DMS53 treated with DMSO at 0.1 percent for 48 hours (cell line): ENCODE data around the gene LRP11.
"Not testable (repeated sequence)": the region's sequence is repeated elsewhere in the genome, so short reads cannot be mapped to it uniquely, and the experiment has no call there.

Source experiments
- DNase-seq: peaks from one replicate; lab custom pipeline; 2025; ENCODE audit not compliant: unreplicated experiment; lab: John Stamatoyannopoulos, UW

LRP11 gene

DNA sequence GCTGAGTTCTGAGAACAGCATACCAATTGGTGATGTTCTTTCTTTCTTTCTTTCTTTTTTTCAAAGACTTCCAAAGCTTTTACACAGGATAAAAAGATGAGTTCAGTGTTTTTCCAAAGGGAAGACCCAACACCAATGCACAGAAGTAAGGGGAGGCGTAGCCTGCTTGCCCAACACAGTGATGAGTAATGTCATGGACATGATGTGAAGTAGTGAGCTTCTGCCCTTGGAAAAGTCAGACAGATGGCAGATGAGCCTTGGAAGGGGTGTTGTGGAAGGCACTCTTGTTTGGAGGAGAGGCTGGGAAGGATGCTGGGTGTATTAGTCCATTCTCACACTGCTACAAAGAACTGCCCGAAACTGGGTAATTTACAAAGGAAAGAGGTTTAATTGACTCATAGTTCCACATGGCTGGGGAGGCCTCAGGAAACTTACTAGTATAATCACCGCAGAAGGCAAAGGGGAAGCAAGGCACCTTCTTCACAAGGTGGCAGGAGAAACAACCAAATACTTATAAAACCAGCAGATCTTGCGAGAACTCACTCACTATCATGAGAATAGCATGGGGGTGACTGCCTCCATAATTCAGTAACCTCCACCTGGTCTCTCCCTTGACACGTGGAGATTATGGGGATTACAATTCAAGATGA, 12.6 kb downstream of the LRP11 start:
- no peak for DNase-seq

DNA sequence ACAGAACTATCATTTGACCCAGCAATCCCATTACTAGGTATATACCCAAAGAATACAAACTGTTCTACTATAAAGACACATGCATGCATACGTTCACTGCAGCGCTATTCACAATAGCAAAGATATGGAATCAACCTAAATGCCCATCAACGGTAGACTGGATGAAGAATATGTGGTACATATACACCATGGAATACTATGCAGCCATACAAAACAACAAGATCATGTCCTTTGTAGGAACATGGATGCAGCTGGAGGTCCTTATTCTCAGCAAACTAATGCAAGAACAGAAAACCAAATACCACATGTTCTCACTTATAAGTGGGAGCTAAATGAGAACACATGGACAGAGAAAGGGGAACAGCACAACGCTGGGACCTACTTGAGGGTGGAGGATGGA, 15.8 kb downstream of the LRP11 start:
- DNase-seq = not testable (repeated sequence)

DNA sequence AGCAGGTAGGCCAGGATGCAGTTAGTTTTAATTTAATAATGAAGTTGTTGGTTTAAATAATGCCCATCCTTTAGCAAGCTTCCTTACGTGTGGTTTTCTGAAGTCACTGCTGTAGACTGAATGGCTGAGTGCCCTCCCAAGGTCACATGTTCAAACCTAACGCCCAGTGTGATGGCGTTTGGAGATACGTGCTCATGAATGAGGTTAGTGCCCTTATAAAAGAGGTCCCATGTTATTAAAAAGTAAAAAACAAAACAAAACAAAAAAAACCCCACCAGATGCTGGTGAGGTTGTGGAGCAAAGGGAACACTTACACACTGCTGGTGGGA, 16.3 kb downstream of the LRP11 start:
- DNase-seq = no peak

DNA sequence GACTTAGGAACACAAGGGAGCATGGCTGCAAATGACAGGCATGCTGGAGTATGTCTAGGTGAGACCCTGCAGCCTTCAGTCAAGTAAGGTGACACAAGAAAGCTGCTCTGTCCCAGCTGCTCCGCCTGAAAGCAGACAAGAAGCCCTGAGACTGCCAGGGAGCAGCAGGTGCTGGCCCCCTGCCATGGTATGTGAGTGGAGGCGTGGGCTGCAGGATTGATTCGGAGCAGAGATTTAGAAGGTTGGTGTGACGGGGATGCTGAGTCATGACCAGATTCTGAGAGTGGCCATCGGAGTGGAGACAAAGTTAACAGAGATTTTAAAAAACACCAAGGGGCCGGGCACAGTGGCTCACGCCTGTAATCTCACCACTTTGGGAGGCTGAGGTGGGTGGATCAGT, 17.8 kb downstream of the LRP11 start:
- no peak for DNase-seq

DNA sequence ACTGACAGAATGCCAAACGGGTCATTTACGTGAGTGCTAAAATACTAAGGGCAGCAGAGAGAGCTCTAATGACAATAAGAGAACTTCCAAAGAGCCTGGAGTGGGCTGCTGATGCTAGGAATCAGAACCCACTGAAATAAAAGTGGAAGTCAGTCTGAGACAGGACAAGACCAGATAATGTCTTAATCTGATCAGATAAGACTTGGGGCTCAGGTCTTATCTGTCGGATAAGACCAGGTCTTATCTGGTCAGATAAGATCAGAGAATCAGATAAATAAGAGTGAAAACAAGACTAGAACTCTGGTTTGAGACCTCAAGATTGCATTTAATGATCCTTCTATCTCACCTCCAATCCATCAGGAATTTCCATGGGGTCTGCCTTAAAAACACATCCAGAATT, 18.6 kb downstream of the LRP11 start:
- no peak for DNase-seq

DNA sequence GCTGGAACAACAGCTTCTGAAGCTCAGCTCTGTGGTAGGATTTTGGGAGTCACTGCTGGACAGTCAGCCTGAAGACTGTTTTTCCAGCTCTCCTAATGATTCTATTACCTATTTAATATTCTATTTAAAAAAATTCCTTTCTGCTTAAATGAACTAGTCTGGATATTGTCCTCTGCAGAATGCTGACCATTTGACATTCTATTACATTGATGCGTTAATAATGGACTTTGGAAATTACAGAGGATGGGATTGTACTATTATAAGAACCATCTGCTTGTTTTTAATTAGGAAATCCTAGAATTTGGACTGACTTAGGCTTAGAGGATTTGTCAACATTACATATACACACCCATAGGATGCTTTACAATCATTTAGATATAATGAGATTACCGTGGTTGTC, 19.7 kb downstream of the LRP11 start:
- DNase-seq = no peak

DNA sequence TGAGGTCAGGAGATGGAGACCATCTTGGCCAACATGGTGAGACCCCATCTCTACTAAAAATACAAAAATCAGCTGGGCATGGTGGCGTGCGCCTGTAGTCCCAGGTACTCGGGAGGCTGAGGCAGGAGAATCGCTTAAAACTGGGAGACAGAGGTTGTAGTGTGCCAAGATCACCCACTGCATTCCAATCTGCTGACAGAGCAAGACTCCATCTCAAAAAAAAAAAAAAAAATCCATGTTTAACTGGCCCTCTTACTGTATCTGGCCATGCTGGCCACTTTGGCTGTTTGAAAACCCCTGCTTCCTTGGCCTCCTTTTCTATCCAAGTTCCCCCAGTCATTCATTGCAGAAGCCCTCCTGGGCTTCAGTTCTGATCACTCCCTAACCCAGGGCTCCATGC, 20.1 kb downstream of the LRP11 start:
- not testable (repeated sequence) for DNase-seq

DNA sequence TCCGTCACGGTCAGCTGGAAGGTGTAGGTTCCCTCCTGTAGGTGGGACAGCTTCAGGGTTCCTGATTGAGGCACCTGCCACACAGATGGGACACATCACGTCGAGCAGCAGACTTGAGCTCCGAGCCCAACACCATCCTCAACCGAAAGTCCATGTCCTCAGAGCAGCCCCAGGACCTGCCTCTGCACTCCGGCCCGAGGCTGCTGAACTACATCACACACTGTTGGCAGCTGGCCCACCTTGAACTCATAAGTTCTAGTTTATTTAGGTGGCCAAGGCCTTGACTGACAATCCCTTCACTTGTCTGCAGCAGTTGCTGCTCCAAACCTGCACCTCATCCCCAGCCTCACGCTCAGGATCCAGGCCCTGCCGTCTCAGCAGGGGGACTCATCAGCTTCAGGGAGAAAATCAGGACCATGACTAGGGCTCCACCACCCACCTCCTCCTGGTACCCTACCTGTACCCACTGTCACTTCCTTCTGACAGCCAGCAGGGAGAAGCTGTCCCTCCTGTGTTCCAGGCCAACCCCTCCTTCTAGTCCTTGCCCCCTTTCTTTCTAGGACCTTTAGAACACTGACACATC, 21.0 kb downstream of the LRP11 start:
- no peak for DNase-seq

DNA sequence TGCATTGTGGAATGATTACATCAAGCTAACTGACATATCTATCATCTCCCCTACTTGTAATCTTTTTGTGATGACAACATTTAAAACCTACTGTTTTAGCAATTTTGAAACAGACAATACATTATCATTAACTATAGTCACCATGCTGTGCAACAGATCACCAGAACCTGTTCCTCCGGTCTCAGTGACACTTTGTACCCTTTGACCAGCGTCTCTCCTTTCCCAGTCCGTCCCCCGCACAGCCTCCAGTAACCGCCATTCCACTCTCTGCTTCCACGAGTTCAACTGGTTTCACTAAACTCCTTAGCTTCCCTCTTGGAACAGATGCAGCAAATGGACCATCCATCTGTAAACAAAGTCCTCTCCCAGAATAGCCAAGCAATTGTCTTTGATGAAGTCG, 21.8 kb downstream of the LRP11 start:
- DNase-seq = no peak

DNA sequence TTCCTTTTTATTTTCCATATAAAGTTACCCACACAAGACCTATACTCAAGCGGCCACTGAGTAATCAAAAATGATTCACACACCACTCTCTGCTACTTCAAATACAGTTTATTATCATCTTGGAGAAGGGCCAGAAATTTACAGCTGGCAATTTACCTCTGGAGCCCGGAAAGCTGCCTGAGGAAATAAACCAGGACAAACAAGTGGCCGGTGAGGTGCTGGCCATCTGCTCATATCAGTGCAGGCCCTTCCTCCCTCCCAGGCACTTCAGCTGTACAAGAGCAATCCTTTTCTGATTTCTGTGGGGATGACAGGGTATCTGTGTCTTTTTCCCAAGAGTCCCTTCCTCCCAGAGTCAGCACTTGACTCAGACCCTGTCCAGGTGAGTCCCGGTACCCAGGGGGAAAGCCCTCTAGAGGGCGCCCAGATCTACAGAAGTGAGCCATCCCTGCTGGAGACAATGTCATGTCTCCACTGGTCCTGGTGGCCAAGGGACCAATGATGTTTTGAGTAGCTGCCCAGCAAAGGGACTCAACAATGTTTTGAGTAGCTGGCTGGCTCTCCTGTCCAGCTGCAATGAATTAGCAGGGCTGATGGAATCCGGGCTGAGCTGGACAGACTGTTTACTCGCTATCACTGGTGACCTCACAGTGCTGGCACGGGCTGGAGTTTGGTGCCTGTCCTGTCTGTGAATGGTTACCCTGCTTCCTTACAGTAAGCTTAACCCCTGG, 23.6 kb downstream of the LRP11 start:
- peak; percentile 90 for DNase-seq

DNA sequence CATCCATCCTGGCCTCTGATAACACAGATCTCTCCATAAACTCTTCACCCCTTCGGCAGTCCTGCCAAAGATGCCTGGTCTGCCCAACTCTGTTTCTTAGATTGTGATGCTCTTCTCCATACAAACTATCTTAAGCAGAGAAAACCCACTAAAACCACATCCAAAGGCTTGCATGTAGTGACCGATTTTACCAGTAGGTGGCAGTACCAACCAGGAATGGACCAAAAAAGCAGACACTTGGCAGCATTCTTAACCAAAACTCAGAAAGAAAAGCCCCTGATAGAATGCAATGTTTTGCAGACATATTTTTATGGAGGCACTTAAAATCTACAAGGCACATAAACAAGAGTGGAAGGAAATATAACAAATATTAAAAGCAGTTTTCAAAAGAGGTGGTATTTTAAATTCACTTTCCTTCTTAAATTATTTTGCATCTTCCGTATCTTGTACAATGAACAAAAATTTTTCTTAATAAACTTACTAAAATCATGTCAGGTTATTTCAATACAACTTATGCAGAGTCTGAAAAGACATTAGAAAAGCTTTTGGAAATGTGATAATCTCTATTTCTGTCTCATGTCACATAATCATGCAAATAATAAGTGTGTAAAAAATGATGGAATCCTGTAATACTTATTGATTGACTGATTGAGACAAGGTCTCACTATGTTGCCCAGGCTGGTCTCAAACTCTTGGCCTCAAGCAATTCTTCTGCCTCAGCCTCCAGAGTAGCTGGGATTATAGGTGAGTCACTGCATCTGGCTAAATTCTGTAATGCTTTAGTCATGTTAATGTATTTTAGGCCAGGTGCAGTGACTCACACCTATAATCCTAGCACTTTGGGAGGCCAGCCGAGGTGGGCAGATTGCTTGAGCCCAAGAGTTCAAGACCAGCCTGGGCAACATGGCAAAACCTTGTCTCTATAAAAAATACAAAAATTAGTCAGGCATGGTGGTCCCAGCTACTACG, 29.4 kb downstream of the LRP11 start:
- peak; percentile 17 for DNase-seq

DNA sequence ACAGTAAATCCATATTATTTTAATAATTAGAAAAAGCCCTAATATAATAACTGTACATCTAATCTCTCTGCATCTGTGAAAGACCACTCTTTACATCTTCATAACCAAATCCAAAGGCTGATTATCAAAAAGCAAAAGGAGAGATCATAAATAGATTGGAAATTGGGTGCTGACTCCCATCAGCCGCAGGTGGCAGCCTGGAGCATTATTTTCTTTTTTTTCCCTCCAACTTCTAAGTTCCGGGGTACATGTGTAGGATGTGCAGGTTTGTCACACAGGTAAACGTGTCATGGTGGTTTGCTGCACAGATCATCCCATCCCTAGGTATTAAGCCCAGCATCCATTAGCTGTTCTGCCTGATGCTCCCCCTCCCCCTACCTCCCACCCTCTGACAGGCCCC, 30.5 kb downstream of the LRP11 start:
- DNase-seq = no peak

DNA sequence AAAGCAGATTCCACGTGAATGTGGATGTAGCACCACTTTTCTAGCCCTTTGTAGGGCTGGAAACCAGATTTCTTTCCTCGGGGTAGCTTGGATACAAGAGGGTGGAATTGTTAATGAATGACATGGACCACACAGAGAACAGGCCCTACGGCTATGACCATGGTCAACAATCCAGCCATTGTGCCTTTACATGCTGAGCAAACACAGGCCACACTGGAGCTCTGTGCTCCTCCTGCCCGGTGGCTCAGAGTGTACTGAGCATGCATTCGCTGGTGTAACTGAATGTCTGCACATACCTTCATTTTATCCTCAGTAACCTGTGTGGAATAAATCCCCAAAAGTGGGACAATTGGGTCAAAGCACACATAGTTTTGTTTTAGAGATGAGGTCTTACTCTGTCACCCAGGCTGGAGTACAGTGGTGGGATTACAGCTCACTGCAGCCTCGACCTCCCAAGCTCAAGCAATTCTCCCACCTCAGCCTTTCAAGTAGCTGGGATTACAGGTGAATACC, 32.8 kb downstream of the LRP11 start:
- no peak for DNase-seq

DNA sequence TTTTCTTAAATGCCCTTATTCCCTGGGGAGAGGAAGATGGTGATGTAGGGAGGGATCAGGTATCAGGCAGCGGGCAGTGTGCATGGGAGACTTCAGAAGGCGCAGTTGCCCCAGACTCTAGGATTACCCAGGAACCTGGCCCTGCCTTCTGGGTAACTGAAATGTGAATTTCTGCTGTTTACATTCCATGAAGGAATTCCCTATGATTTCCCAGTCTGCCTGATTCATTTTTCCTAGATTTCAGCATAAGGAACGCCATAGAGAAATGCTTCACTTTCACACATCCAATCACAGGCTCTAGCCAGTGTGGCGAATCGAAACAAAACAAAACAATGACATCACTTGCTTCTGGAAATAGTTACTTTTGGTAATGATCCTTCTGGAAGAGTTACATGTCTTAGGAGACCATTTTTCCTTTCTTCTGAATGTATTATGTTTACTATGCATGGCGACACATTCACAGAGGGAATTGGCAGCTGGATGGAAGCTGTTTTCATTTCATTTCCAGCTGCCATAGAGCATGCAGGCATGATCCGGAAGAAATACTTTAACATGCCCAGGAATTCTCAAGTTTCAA, 33.3 kb downstream of the LRP11 start:
- no peak for DNase-seq

DNA sequence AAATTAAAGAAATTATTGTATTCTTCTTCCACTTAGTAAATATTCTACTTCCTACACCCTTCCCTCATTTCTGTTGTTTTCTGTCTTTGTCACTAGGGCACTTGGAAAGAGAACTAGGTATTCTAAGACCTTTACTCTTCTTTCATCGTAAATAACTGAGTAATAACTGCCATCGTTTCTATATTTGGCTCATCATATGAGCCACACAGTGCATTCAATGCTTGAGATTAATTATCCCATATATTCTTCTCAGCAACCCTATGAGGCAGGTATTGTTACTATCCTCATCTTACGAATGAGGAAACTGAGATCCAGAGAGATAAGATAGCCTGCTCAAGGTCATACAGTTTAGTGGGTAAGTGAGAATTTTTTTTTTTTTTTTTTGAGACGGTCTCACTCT, 38.9 kb downstream of the LRP11 start:
- no peak for DNase-seq

DNA sequence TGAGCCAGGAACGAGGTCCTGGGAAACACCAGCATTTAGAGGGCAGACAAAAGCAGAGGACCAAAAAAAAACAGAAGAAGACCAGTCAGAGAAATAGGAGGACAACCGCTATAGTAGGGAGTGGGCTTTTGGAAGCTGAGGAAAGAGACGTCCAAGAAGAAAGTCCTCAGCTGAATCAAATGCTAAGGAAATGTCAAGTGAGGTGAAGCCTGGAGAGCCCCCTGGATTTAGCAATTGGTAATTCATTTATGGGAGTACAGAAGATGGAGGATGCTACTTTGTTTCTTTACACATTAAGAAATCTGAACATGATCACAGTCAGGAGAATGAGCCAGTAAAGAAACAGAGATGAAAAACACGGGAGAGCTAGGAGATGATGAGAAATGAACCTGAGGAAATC, 41.1 kb downstream of the LRP11 start:
- no peak for DNase-seq

DNA sequence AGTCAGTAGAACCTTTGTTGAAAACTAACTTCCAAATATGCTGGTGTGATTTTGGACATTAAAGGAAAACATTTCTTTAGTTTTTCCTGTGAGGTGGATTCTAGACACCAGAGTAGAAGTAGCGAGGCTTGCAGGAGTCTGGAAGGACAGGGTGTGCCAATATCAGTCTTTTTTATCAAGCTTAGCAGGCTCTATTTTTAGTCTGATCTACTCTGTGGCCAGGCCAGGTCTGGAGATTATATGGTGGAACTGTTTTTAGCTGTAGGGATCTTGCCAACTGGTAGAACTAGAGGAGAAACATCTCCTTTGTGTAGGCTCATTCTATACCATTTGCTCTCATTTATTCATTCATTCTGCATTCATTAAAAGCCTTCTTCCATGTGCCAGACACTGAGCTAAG, 42.7 kb downstream of the LRP11 start:
- no peak for DNase-seq

DNA sequence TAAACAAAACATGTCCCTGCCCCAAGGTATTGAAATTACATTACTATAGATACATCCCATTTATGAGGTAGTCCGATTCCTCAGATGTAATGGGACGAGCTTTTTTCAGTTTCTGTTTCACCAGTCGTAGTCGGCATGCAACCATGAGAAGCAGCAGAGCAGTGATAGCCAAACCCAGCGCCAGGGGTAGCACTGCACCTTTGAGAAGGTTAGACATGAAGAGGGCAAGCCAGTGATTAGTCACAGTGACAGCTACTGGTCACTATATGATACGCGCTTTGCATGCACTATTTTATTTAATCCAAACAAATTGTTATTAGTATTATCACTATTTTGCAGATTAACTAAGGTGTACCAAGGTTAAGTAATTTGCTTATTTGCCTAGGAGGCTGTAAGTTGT, 43.7 kb downstream of the LRP11 start:
- DNase-seq = no peak

DNA sequence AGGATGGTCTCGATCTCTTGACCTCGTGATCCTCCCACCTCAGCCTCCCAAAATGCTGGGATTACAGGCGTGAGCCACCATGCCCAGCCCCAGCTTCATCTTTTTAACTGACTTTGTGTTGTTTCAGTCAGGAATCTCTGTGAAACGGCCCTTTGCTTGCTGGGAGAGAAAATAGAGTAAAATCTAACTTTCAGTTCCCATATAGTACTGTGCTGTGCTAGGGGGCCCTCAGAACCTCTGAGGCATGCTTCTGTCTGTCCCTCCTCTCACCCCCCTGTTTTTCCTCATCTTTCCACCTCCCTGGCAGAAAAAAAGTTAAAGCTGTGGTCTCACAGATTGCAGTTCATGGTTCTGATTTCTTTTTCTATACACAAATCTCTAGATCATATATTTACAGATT, 48.4 kb downstream of the LRP11 start:
- no peak for DNase-seq

DNA sequence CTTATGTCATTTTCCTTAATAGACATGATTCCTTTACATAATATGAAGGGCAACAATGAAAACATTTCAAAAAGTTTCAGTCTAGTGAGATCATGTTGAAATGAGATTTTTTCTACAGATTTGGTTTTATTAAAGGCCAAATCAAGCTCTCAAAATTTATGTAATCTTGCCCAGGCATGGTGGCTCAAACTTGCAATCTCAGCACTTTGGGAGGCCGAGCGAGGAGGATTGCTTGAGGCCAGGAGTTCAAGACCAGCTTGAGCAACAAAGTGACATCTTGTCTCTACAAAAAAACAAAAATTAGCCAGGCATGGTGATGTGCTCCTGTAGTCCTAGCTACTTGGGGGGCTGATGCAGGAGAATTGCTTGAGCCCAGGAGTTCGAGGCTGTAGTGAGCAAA, 50.8 kb downstream of the LRP11 start:
- no peak for DNase-seq

DNA sequence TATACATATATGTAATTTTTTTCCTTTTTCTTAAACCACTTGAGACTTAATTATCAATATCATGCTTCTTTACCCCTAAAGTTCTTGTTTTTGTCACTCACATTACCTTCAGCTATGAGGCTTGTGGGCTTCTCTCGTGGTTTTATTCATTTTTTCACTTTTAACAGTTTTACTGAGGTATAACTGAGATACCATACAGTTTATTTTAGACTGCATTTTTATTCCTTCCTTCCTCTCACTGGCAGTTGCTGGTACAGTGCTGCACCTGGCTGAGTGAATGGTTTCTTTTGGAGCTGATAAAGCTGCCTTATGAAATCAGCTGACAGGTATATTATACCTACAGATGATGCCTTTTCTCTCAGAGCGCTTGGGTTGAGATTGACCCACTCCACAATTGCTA, 54.4 kb downstream of the LRP11 start:
- DNase-seq = no peak
